ENCODE data around the gene OTUD5. TPM values are rescaled to one million over a fixed set of nuclear protein-coding genes. Genes with fewer than 3 reads are reported as not detected.

The OTUD5 gene
- total and polyA plus RNA-seq, 2 of the 13 experiments (the other 11 are each of a cell fraction or from before 2014, with no cell fraction given) = 18.4 to 42.2 TPM

GRCh38 chrX:48891402-48892288 lies 65.8 kb downstream of the OTUD5 start (continued):
- TF ChIP-seq SATB2 (CRISPR knock-in tag; IDR thresholded peaks at IDR 0.05) (no peak), ZFX (CRISPR knock-in tag; IDR thresholded peaks at IDR 0.05; ENCODE audit: low read depth) (peak; percentile 57), ARID5B (CRISPR knock-in tag; IDR thresholded peaks at IDR 0.05) (peak; percentile 24; the same call in 1 of the 2 replicates), ZNF460 (CRISPR knock-in tag; IDR thresholded peaks at IDR 0.05; ENCODE audit: borderline replicate concordance) (no peak), DNMT1 (CRISPR knock-in tag; IDR thresholded peaks at IDR 0.05) (no peak), KDM5A (IDR thresholded peaks at IDR 0.05; ENCODE audit: borderline replicate concordance, low read length) (no peak), FLYWCH1 (CRISPR knock-in tag; IDR thresholded peaks at IDR 0.05) (no peak), ZNF552 (CRISPR knock-in tag; IDR thresholded peaks at IDR 0.05; ENCODE audit: borderline replicate concordance) (no peak), PHF5A (CRISPR knock-in tag; IDR thresholded peaks at IDR 0.05; ENCODE audit: low read depth, unreplicated experiment) (no peak), IKZF5 (CRISPR knock-in tag; IDR thresholded peaks at IDR 0.05) (no peak), TAF15 (IDR thresholded peaks at IDR 0.05; ENCODE audit: low read depth, low read length, poor library complexity, severe bottlenecking) (no peak), JUNB (CRISPR knock-in tag; IDR thresholded peaks at IDR 0.05; ENCODE audit: borderline replicate concordance) (no peak), SP2 (CRISPR knock-in tag; IDR thresholded peaks at IDR 0.05) (no peak), ZNF780A (CRISPR knock-in tag; IDR thresholded peaks at IDR 0.05) (no peak)
- TF ChIP-seq, protein P1, sequence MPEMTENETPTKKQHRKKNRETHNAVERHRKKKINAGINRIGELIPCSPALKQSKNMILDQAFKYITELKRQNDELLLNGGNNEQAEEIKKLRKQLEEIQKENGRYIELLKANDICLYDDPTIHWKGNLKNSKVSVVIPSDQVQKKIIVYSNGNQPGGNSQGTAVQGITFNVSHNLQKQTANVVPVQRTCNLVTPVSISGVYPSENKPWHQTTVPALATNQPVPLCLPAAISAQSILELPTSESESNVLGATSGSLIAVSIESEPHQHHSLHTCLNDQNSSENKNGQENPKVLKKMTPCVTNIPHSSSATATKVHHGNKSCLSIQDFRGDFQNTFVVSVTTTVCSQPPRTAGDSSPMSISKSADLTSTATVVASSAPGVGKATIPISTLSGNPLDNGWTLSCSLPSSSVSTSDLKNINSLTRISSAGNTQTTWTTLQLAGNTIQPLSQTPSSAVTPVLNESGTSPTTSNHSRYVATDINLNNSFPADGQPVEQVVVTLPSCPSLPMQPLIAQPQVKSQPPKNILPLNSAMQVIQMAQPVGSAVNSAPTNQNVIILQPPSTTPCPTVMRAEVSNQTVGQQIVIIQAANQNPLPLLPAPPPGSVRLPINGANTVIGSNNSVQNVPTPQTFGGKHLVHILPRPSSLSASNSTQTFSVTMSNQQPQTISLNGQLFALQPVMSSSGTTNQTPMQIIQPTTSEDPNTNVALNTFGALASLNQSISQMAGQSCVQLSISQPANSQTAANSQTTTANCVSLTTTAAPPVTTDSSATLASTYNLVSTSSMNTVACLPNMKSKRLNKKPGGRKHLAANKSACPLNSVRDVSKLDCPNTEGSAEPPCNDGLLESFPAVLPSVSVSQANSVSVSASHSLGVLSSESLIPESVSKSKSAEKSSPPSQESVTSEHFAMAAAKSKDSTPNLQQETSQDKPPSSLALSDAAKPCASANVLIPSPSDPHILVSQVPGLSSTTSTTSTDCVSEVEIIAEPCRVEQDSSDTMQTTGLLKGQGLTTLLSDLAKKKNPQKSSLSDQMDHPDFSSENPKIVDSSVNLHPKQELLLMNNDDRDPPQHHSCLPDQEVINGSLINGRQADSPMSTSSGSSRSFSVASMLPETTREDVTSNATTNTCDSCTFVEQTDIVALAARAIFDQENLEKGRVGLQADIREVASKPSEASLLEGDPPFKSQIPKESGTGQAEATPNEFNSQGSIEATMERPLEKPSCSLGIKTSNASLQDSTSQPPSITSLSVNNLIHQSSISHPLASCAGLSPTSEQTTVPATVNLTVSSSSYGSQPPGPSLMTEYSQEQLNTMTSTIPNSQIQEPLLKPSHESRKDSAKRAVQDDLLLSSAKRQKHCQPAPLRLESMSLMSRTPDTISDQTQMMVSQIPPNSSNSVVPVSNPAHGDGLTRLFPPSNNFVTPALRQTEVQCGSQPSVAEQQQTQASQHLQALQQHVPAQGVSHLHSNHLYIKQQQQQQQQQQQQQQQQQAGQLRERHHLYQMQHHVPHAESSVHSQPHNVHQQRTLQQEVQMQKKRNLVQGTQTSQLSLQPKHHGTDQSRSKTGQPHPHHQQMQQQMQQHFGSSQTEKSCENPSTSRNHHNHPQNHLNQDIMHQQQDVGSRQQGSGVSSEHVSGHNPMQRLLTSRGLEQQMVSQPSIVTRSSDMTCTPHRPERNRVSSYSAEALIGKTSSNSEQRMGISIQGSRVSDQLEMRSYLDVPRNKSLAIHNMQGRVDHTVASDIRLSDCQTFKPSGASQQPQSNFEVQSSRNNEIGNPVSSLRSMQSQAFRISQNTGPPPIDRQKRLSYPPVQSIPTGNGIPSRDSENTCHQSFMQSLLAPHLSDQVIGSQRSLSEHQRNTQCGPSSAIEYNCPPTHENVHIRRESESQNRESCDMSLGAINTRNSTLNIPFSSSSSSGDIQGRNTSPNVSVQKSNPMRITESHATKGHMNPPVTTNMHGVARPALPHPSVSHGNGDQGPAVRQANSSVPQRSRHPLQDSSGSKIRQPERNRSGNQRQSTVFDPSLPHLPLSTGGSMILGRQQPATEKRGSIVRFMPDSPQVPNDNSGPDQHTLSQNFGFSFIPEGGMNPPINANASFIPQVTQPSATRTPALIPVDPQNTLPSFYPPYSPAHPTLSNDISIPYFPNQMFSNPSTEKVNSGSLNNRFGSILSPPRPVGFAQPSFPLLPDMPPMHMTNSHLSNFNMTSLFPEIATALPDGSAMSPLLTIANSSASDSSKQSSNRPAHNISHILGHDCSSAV (CRISPR knock-in tag; IDR thresholded peaks at IDR 0.05; ENCODE audit: borderline replicate concordance) = no peak
